ENCODE measurements around the gene HPCAL1.

The HPCAL1 gene

GRCh38 chr2:10380048-10380926 lies 77.6 kb downstream of the HPCAL1 start:
- H3K36me3 ChIP-seq (ENCODE audit: insufficient read depth, low read length): no peaks in the 10 kb centered on the region
- peaks cover 21% of the 10 kb centered on the region for H3K4me1 ChIP-seq (ENCODE audit: insufficient read depth, low read length)
- no peak overlapping the region for H3K9ac ChIP-seq (ENCODE audit: low read depth, low read length)
- H3K9me3 ChIP-seq (ENCODE audit: control insufficient read depth, insufficient read depth, low read length): no peaks in the 10 kb centered on the region

GRCh38 chr2:10381997-10382353 lies 79.3 kb downstream of the HPCAL1 start:
- Histone ChIP-seq H3K9ac (ENCODE audit: low read depth, low read length) (no peak overlapping the region), H3K9me3 (ENCODE audit: control insufficient read depth, insufficient read depth, low read length) (no peaks in the 10 kb centered on the region), H3K36me3 (ENCODE audit: insufficient read depth, low read length) (no peaks in the 10 kb centered on the region), H3K4me1 (ENCODE audit: insufficient read depth, low read length) (peaks cover 22% of the 10 kb centered on the region)

- Histone ChIP-seq H3K4me1 (ENCODE audit: insufficient read depth, low read length) (peaks cover 22% of the 10 kb centered on the region), H3K9me3 (ENCODE audit: control insufficient read depth, insufficient read depth, low read length) (no peaks in the 10 kb centered on the region), H3K36me3 (ENCODE audit: insufficient read depth, low read length) (no peaks in the 10 kb centered on the region), H3K9ac (ENCODE audit: low read depth, low read length) (no peak overlapping the region)
These were observed 79.8 kb downstream of the HPCAL1 start for GRCh38 chr2:10382354-10383061.

- no peak overlapping the region for H3K9ac ChIP-seq (ENCODE audit: low read depth, low read length)
- H3K4me1 ChIP-seq (ENCODE audit: insufficient read depth, low read length): peaks cover 19% of the 10 kb centered on the region
- no peaks in the 10 kb centered on the region for H3K36me3 ChIP-seq (ENCODE audit: insufficient read depth, low read length)
- H3K9me3 ChIP-seq (ENCODE audit: control insufficient read depth, insufficient read depth, low read length): no peaks in the 10 kb centered on the region
These were observed 81.4 kb downstream of the HPCAL1 start for GRCh38 chr2:10383960-10384734.

- Histone ChIP-seq H3K9ac (ENCODE audit: low read depth, low read length) (no peak overlapping the region), H3K9me3 (ENCODE audit: control insufficient read depth, insufficient read depth, low read length) (no peaks in the 10 kb centered on the region), H3K36me3 (ENCODE audit: insufficient read depth, low read length) (no peaks in the 10 kb centered on the region), H3K4me1 (ENCODE audit: insufficient read depth, low read length) (peaks cover 19% of the 10 kb centered on the region)
These were observed 82.8 kb downstream of the HPCAL1 start for GRCh38 chr2:10385501-10385900.

GRCh38 chr2:10385933-10386773 lies 83.4 kb downstream of the HPCAL1 start:
- H3K9ac ChIP-seq (ENCODE audit: low read depth, low read length): no peak overlapping the region
- peaks cover 19% of the 10 kb centered on the region for H3K4me1 ChIP-seq (ENCODE audit: insufficient read depth, low read length)
- no peaks in the 10 kb centered on the region for H3K9me3 ChIP-seq (ENCODE audit: control insufficient read depth, insufficient read depth, low read length)
- no peaks in the 10 kb centered on the region for H3K36me3 ChIP-seq (ENCODE audit: insufficient read depth, low read length)

GRCh38 chr2:10387033-10387432 lies 84.3 kb downstream of the HPCAL1 start:
- peaks cover 15% of the 10 kb centered on the region for H3K4me1 ChIP-seq (ENCODE audit: insufficient read depth, low read length)
- no peak overlapping the region for H3K9ac ChIP-seq (ENCODE audit: low read depth, low read length)
- H3K36me3 ChIP-seq (ENCODE audit: insufficient read depth, low read length): no peaks in the 10 kb centered on the region

GRCh38 chr2:10388954-10389560 lies 86.4 kb downstream of the HPCAL1 start:
- H3K9me3 ChIP-seq (ENCODE audit: control insufficient read depth, insufficient read depth, low read length): no peaks in the 10 kb centered on the region
- H3K9ac ChIP-seq (ENCODE audit: low read depth, low read length): no peak overlapping the region
- H3K4me1 ChIP-seq (ENCODE audit: insufficient read depth, low read length): peaks cover 18% of the 10 kb centered on the region; the same call in 1 of the 2 replicates
- H3K36me3 ChIP-seq (ENCODE audit: insufficient read depth, low read length): no peaks in the 10 kb centered on the region

More at GRCh38 chr2:10387033-10387432, 84.3 kb downstream of the HPCAL1 start:
- H3K9me3 ChIP-seq (ENCODE audit: control insufficient read depth, insufficient read depth, low read length): no peaks in the 10 kb centered on the region

- H3K4me1 ChIP-seq (ENCODE audit: insufficient read depth, low read length): peaks cover 18% of the 10 kb centered on the region; the same call in 1 of the 2 replicates
- no peaks in the 10 kb centered on the region for H3K36me3 ChIP-seq (ENCODE audit: insufficient read depth, low read length)
- H3K9me3 ChIP-seq (ENCODE audit: control insufficient read depth, insufficient read depth, low read length): no peaks in the 10 kb centered on the region
- H3K9ac ChIP-seq (ENCODE audit: low read depth, low read length): no peak overlapping the region
These were observed 86.9 kb downstream of the HPCAL1 start for GRCh38 chr2:10389573-10389972.

GRCh38 chr2:10390369-10390801 lies 87.7 kb downstream of the HPCAL1 start:
- no peak overlapping the region for H3K9ac ChIP-seq (ENCODE audit: low read depth, low read length)

GRCh38 chr2:10392100-10392499 lies 89.4 kb downstream of the HPCAL1 start:
- H3K4me1 ChIP-seq (ENCODE audit: insufficient read depth, low read length): peaks cover 10% of the 10 kb centered on the region; the same call in 1 of the 2 replicates
- no peak overlapping the region for H3K9ac ChIP-seq (ENCODE audit: low read depth, low read length)
- no peaks in the 10 kb centered on the region for H3K9me3 ChIP-seq (ENCODE audit: control insufficient read depth, insufficient read depth, low read length)
- no peaks in the 10 kb centered on the region for H3K36me3 ChIP-seq (ENCODE audit: insufficient read depth, low read length)

More at GRCh38 chr2:10390369-10390801, 87.7 kb downstream of the HPCAL1 start:
- H3K9me3 ChIP-seq (ENCODE audit: control insufficient read depth, insufficient read depth, low read length): no peaks in the 10 kb centered on the region
- no peaks in the 10 kb centered on the region for H3K36me3 ChIP-seq (ENCODE audit: insufficient read depth, low read length)
- H3K4me1 ChIP-seq (ENCODE audit: insufficient read depth, low read length): peaks cover 18% of the 10 kb centered on the region; the same call in 1 of the 2 replicates

GRCh38 chr2:10392548-10392947 lies 89.8 kb downstream of the HPCAL1 start:
- H3K9me3 ChIP-seq (ENCODE audit: control insufficient read depth, insufficient read depth, low read length): no peaks in the 10 kb centered on the region
- H3K9ac ChIP-seq (ENCODE audit: low read depth, low read length): no peak overlapping the region
- no peaks in the 10 kb centered on the region for H3K36me3 ChIP-seq (ENCODE audit: insufficient read depth, low read length)
- H3K4me1 ChIP-seq (ENCODE audit: insufficient read depth, low read length): peaks cover 10% of the 10 kb centered on the region; the same call in 1 of the 2 replicates

- Histone ChIP-seq H3K9me3 (ENCODE audit: control insufficient read depth, insufficient read depth, low read length) (no peaks in the 10 kb centered on the region), H3K4me1 (ENCODE audit: insufficient read depth, low read length) (peaks cover 10% of the 10 kb centered on the region; the same call in 1 of the 2 replicates), H3K9ac (ENCODE audit: low read depth, low read length) (no peak overlapping the region), H3K36me3 (ENCODE audit: insufficient read depth, low read length) (no peaks in the 10 kb centered on the region)
These were observed 90.4 kb downstream of the HPCAL1 start for GRCh38 chr2:10392951-10393639.
